Subcutaneous abdominal adipose tissue (tissue), 5 donors: Measurements from ENCODE around the gene GRK6.

Experiments
- H3K27ac ChIP-seq: one replicate; pipeline ENCODE4 v1.7.0; 2013; ENCODE audit warnings: low read depth, mild to moderate bottlenecking, inconsistent platforms, low read length, moderate library complexity
- H3K27me3 ChIP-seq, 5 donors: one replicate each; pipeline ENCODE4 v1.7.0; 2013; ENCODE audit warnings: low read length in 5 of 5, inconsistent platforms in 1 of 5; ENCODE audit not compliant: control insufficient read depth in 5 of 5, insufficient read depth in 4 of 5
- H3K36me3 ChIP-seq, 5 donors: one replicate each; pipeline ENCODE4 v1.7.0; 2013; ENCODE audit warnings: low read length in 5 of 5; ENCODE audit not compliant: control insufficient read depth in 5 of 5, insufficient read depth in 5 of 5
- H3K4me1 ChIP-seq, 5 donors: one replicate each; pipeline ENCODE4 v1.7.0; 2013; ENCODE audit warnings: low read length in 5 of 5, mild to moderate bottlenecking in 3 of 5, moderate library complexity in 1 of 5; ENCODE audit not compliant: control insufficient read depth in 5 of 5, insufficient read depth in 5 of 5
- H3K4me3 ChIP-seq, 5 donors: one replicate each; pipeline ENCODE4 v1.7.0; 2013; ENCODE audit warnings: low read length in 5 of 5, low read depth in 1 of 5
- H3K9ac ChIP-seq, 5 donors: one replicate each; pipeline ENCODE4 v1.7.0; 2013; ENCODE audit warnings: low read length in 5 of 5, mild to moderate bottlenecking in 4 of 5, moderate library complexity in 3 of 5
- H3K9me3 ChIP-seq, 5 donors: one replicate each; pipeline ENCODE4 v1.7.0; 2013; ENCODE audit warnings: low read length in 5 of 5; ENCODE audit not compliant: control insufficient read depth in 5 of 5
- donor health status: healthy.
- donor health status: healthy.
- donor health status: healthy.
- donor health status: healthy.
- donor health status: healthy.

The GRK6 gene

DNA sequence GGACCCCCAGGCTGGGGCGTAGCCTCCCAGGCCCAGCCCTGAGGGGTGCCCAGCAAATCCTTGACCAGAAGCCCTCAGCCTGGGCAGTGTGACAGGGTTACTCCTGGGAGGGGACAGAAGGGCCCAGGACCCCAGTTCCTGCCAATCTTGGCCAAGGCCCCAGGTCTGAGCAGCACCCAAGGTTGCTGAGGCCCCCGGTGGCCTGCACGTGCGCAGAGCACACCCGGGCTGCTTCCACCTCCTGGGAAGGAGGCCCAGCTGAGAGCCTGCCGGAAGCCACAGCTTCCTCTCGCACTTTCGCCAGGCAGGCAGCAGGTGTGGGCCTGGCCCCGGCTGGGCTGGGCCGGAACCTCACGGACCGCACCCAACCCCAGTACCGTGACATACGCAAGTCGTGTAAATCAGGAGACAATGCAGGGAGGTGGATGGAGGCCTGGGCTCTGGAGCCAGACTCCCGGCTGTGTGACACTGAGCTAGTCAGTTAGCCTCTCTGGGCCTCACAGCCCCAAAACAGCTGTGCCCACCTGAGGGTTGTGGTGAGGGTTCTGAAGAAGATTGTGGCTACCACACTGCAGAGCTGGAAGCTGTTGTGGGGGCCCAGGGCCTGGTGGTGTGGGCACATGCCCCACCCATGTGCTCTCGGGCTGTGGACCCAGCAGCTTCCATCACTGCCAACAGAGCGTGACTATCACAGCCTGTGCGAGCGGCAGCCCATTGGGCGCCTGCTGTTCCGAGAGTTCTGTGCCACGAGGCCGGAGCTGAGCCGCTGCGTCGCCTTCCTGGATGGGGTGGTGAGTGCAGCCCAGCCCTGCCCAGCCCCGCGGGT, 5.1 kb downstream of the GRK6 start:
- H3K27ac ChIP-seq, result no peak overlapping the region
- H3K9ac ChIP-seq, result peak overlapping the region in 1 of 5 donors; percentile 4
- H3K4me3 ChIP-seq, result no peak overlapping the region
- no peaks in the 10 kb centered on the region for H3K9me3 ChIP-seq
- peaks cover 6 to 55% (median 37%) of the 10 kb centered on the region in 5 donors for H3K4me1 ChIP-seq
- no peaks in the 10 kb centered on the region for H3K27me3 ChIP-seq
- peaks cover 0 to 66% (median 54%) of the 10 kb centered on the region in 5 donors for H3K36me3 ChIP-seq

DNA sequence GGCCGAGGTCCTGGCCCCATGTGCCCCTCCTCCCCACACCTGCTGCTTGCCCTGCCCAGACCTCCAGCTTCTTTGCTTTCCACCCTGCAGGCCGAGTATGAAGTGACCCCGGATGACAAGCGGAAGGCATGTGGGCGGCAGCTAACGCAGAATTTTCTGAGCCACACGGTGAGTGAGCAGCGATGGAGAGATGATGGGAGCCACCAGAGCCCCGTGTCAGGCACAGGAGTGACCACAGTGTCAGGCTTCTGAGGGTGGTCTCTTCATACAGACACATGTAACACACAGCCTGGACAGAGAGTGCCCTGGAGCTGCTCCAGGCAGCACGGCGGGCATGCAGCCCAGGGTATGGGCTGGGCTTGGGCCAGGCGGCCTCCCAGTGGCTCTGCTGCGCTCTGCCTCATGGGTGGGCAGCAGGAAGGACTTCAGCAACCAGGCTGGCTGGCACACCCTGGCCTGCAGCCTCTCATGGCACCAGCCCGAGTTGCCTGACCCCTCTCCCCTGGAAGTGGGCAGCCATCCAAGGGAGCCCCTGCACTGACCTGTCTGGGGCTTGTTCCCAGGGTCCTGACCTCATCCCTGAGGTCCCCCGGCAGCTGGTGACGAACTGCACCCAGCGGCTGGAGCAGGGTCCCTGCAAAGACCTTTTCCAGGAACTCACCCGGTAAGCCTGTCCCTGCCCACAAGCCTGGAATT, 5.8 kb downstream of the GRK6 start:
- Histone ChIP-seq H3K27ac (no peak overlapping the region), H3K9me3 (no peaks in the 10 kb centered on the region), H3K9ac (no peak overlapping the region), H3K4me1 (peaks cover 4 to 48% (median 31%) of the 10 kb centered on the region in 5 donors), H3K4me3 (no peak overlapping the region), H3K36me3 (peaks cover 0 to 72% (median 59%) of the 10 kb centered on the region in 5 donors), H3K27me3 (no peaks in the 10 kb centered on the region)

DNA sequence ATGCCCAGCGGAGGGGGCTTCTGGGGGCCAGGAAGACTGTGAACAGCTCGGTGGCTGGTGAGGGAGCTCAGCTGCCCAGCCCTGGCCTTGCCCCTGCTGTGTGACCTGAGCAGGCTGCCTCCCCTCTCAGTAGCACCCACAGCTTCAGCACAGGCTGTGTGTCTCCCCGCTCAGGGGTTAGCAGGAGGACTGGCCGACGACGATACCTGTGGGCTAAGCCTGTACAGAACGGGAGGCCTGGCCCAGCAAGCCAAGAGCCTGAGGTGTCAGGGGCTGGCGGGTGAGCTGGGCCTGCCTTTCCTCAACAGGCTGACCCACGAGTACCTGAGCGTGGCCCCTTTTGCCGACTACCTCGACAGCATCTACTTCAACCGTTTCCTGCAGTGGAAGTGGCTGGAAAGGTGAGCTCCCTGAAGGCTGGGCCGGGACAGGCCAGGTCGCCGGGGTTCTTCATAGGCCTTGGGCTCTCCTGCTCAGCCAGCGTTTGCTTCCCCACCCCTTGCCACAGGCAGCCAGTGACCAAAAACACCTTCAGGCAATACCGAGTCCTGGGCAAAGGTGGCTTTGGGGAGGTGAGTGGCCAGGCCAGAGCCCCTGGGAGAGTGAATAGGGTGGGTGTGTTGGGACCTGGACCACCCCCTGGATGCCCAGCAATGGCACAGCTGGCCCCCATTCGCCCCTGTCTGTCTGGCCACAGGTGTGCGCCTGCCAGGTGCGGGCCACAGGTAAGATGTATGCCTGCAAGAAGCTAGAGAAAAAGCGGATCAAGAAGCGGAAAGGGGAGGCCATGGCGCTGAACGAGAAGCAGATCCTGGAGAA, 6.6 kb downstream of the GRK6 start:
- Histone ChIP-seq H3K9ac (no peak overlapping the region), H3K27me3 (no peaks in the 10 kb centered on the region), H3K27ac (no peak overlapping the region), H3K4me3 (no peak overlapping the region), H3K36me3 (peaks cover 0 to 79% (median 65%) of the 10 kb centered on the region in 5 donors), H3K9me3 (no peaks in the 10 kb centered on the region), H3K4me1 (peaks cover 0 to 41% (median 24%) of the 10 kb centered on the region in 5 donors)

DNA sequence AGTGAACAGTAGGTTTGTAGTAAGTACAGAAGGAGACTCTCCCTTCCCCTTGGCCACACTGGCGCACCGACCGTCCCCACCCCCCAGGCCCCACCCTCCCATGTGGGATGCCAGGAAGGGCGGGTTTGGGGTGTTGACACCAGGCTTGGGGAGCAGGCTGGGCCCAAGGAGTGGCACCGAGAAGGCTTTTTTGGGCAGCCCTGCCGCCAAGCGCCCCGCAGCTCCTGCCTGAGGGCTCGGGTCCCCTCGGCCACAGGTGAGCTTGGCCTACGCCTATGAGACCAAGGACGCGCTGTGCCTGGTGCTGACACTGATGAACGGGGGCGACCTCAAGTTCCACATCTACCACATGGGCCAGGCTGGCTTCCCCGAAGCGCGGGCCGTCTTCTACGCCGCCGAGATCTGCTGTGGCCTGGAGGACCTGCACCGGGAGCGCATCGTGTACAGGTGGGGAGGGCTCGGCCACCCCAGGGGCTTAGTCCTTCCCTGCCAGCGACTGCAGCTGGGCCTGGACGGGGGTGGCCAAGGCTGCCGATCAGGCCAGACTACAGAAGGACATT, 7.3 kb downstream of the GRK6 start:
- no peak overlapping the region for H3K9ac ChIP-seq
- no peaks in the 10 kb centered on the region for H3K9me3 ChIP-seq
- H3K27me3 ChIP-seq, result no peaks in the 10 kb centered on the region
- H3K4me3 ChIP-seq, result no peak overlapping the region
- H3K4me1 ChIP-seq, result peaks cover 0 to 34% (median 17%) of the 10 kb centered on the region in 5 donors
- no peak overlapping the region for H3K27ac ChIP-seq
- peaks cover 0 to 79% (median 70%) of the 10 kb centered on the region in 5 donors for H3K36me3 ChIP-seq

DNA sequence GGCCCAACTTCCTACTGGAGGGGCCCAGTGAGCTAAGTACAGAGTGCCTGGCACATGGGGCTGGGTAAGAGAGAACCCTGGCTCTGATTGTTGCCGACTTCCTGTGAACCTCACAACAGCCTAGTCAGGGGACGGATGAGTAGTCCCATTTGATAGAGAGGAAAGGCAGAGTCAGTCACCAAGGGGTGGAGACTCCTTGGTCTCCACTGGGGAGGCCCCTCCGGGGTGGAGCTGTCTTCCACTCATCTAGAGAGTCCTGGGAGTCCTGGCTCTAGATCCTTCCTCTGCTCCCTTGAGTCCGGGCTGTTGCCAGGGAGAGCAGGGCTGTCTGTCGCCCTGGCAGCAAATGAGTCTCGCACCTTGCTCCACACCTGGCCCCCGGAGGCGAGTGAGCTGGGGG, 8.0 kb downstream of the GRK6 start:
- Histone ChIP-seq H3K27ac (no peak overlapping the region), H3K4me3 (no peak overlapping the region), H3K36me3 (peaks cover 0 to 80% (median 70%) of the 10 kb centered on the region in 5 donors), H3K9ac (no peak overlapping the region), H3K27me3 (no peaks in the 10 kb centered on the region), H3K4me1 (peaks cover 0 to 28% (median 10%) of the 10 kb centered on the region in 5 donors), H3K9me3 (no peaks in the 10 kb centered on the region)

DNA sequence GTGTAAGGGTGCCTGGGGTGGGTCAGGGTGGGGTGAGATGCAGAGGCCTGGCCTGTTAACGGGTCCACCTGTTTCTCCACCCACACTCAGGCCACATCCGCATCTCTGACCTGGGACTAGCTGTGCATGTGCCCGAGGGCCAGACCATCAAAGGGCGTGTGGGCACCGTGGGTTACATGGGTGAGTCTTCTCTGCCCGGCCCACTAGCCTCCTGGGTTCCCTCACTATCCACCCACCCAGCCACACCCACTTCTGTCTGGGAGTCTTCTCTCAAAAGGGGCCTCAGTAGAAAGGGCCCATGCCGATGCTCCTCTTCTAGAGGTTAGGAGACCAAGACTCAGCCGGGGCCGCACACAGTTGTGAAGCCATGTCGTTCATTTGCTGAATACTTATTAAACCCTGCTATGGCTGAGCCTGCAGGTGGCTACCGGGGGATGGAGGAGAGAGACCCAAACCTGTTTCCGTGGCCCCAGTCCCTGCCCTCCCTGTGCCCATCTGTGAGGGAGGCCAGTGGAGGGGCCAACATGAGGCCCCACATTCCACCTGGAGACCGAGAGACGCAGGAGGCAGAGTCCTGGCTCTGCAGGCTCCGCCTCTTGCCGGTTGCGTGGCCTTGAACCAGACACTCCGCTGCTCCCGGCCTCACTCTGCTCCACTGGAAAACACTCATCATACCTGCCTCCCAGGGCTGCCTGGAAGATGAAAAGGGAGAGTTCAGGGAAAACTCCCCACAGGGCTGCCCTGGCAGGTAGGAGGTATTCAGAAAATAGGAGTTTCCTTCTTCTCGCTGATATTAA, 8.7 kb downstream of the GRK6 start:
- H3K4me1 ChIP-seq, result peaks cover 0 to 21% (median 6%) of the 10 kb centered on the region in 5 donors
- no peak overlapping the region for H3K9ac ChIP-seq
- peaks cover 0 to 85% (median 71%) of the 10 kb centered on the region in 5 donors for H3K36me3 ChIP-seq
- no peaks in the 10 kb centered on the region for H3K27me3 ChIP-seq
- H3K9me3 ChIP-seq, result no peaks in the 10 kb centered on the region
- no peak overlapping the region for H3K27ac ChIP-seq
- H3K4me3 ChIP-seq, result no peak overlapping the region

DNA sequence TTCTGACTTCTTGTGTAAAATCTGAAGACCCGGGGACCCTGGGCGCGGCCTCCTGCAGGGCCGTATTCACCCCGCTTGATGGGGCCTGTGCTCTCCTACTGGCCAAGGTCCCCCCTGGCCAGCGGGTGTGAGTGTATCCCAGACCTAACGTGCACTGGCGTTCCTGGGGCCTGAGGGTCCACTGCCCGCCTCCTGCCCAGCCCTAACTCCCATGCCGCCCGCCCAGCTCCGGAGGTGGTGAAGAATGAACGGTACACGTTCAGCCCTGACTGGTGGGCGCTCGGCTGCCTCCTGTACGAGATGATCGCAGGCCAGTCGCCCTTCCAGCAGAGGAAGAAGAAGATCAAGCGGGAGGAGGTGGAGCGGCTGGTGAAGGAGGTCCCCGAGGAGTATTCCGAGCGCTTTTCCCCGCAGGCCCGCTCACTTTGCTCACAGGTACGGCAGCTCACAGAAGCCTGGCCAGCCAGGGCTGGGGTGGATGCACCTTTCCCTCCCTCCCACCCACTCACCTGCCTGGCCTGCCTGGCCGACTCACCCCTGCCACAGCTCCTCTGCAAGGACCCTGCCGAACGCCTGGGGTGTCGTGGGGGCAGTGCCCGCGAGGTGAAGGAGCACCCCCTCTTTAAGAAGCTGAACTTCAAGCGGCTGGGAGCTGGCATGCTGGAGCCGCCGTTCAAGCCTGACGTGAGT, 9.5 kb downstream of the GRK6 start:
- Histone ChIP-seq H3K9ac (no peak overlapping the region), H3K4me3 (no peak overlapping the region), H3K36me3 (peaks cover 0 to 85% (median 74%) of the 10 kb centered on the region in 5 donors), H3K9me3 (no peaks in the 10 kb centered on the region), H3K27me3 (no peaks in the 10 kb centered on the region), H3K4me1 (peaks cover 0 to 15% (median 5%) of the 10 kb centered on the region in 5 donors), H3K27ac (no peak overlapping the region)

DNA sequence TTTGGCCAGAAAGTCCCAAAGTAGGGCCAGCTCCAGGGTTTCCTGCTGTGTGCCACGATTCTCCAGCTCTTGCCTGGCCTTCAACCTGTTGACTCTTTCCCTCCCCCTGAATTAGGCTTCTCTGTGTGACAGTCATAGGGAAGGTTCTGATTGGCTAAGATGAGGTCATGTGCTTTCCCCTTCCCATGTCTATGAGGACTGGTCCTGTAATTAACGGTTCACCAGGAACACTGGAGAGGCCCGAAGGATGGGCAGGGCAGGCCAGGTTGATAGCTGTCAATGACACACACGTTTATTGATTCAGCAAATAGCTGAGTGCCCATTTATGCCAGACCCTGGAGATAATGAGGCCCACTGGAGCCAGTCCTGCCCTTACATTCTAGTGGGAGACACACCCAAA, 11.1 kb downstream of the GRK6 start:
- Histone ChIP-seq H3K9ac (no peak overlapping the region), H3K9me3 (no peaks in the 10 kb centered on the region), H3K4me1 (no peaks in the 10 kb centered on the region), H3K27me3 (no peaks in the 10 kb centered on the region), H3K27ac (no peak overlapping the region), H3K36me3 (peaks cover 0 to 84% (median 77%) of the 10 kb centered on the region in 5 donors), H3K4me3 (no peak overlapping the region)

DNA sequence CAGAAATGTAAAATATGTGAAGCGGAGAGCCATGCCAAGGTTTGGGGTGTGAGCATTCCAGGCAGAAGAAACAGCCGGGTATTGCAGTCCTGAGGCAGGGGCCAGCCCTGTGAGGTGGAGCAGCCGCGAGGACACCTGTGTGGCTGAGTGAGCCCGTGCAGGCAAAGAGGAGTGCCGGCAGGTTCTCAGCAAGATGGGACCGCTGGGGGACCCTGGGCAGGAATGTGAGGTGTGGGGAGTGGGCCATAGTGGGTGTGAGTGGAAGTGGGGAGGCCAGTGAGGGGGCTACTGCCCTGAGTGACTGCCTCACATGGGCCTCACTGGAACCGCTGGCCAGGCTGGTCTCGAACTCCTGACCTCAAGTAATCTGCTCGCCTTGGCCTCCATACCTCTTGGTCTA, 12.0 kb downstream of the GRK6 start:
- Histone ChIP-seq H3K9me3 (no peaks in the 10 kb centered on the region), H3K36me3 (peaks cover 0 to 82% (median 69%) of the 10 kb centered on the region in 5 donors), H3K27me3 (no peaks in the 10 kb centered on the region), H3K27ac (no peak overlapping the region), H3K4me3 (no peak overlapping the region), H3K4me1 (no peaks in the 10 kb centered on the region), H3K9ac (no peak overlapping the region)
